GM12878 (cell line): ENCODE measurements around the gene KCTD14. TPM values are rescaled to one million over a fixed set of nuclear protein-coding genes. Genes with fewer than 3 reads are reported as not detected.

Experiments
- BRCA1 ChIP-seq: IDR thresholded peaks from 2 replicates; pipeline ENCODE4 v1.6.1; 2011; ENCODE audit warnings: low read depth, low read length, improper control_type of control experiment
- CBX3 ChIP-seq: fragments of 200-600 bp; sonication (generic); IDR thresholded peaks from 2 replicates; pipeline ENCODE4 v1.6.1; 2016; ENCODE audit warnings: low read depth, borderline replicate concordance
- CHD1 ChIP-seq: IDR thresholded peaks from 2 replicates; pipeline ENCODE4 v1.6.1; 2012; ENCODE audit warnings: low read depth, low read length, improper control_type of control experiment
- CREM ChIP-seq: IDR thresholded peaks from 2 replicates; pipeline ENCODE4 v1.6.1; 2014; ENCODE audit warnings: antibody characterized with exemption, low read depth
- EED ChIP-seq: sonication (generic); IDR thresholded peaks from 2 replicates; pipeline ENCODE4 v1.6.1; 2016; ENCODE audit warnings: antibody characterized with exemption, low read depth
- EP300 ChIP-seq, 2 experiments: fragments of 150-350 bp in 1 of 2; IDR thresholded peaks; 2 replicates each; pipeline ENCODE4 v1.6.1; 2011 to 2012; ENCODE audit warnings: low read depth in 2 of 2, low read length in 2 of 2, borderline replicate concordance in 1 of 2, improper control_type of control experiment in 1 of 2, inconsistent platforms in 1 of 2; ENCODE audit not compliant: control insufficient read depth in 1 of 2
- GABPA ChIP-seq: IDR thresholded peaks from 2 replicates; pipeline ENCODE4 v1.6.1; 2014; ENCODE audit warnings: antibody characterized with exemption, low read depth, mild to moderate bottlenecking, inconsistent platforms
- HCFC1 ChIP-seq: fragments of 150-350 bp; IDR thresholded peaks from 2 replicates; pipeline ENCODE4 v1.6.1; 2014; ENCODE audit warnings: low read length
- LARP7 ChIP-seq: fragments of 450-650 bp; IDR thresholded peaks from 2 replicates; pipeline ENCODE4 v1.6.1; 2017; ENCODE audit warnings: mild to moderate bottlenecking
- NR2C1 ChIP-seq: fragments of 450-650 bp; IDR thresholded peaks from 2 replicates; pipeline ENCODE4 v1.6.1; 2017; ENCODE audit warnings: antibody characterized with exemption, mild to moderate bottlenecking, moderate library complexity
- NR2C2 ChIP-seq: IDR thresholded peaks from 2 replicates; pipeline ENCODE4 v1.6.1; 2011; ENCODE audit warnings: borderline replicate concordance, low read depth; ENCODE audit not compliant: control insufficient read depth, insufficient read length
- NR2F1 ChIP-seq: fragments of 450-650 bp; conservative IDR thresholded peaks from 2 replicates; pipeline ENCODE4 v1.6.1; 2017; ENCODE audit warnings: mild to moderate bottlenecking
- PAX5 ChIP-seq: IDR thresholded peaks from 2 replicates; pipeline ENCODE4 v1.6.1; 2011; ENCODE audit warnings: low read depth, low read length, borderline replicate concordance
- RELA ChIP-seq: fragments of 450-650 bp; IDR thresholded peaks from 2 replicates; pipeline ENCODE4 v1.8.0; 2014; ENCODE audit warnings: borderline replicate concordance; ENCODE audit not compliant: partially characterized antibody
- SMAD1 ChIP-seq: fragments of 450-650 bp; IDR thresholded peaks from 2 replicates; pipeline ENCODE4 v1.6.1; 2018; ENCODE audit warnings: mild to moderate bottlenecking, low read depth; ENCODE audit not compliant: partially characterized antibody
- ZNF622 ChIP-seq: fragments of 450-650 bp; IDR thresholded peaks from 2 replicates; pipeline ENCODE4 v1.6.1; 2017; ENCODE audit warnings: mild to moderate bottlenecking, inconsistent platforms
- polyA plus RNA-seq, 11 experiments: library from polyadenylated mRNA; depleted of rRNA in 4 of 11; unstranded in 6 of 11; stranded (reverse) in 5 of 11; fragments of >200 nt; fragmentation: Nextera tagmentation in 4 of 11; fragmentation: Illumina TruSeq in 1 of 11; extraction: Ambion mirVana in 4 of 11; extraction: Trizol in 1 of 11; gene quantifications; 1 replicate in 1 of 11; 2 replicates in 10 of 11; pipeline versions ENCODE4 v1.2.1 to v1.2.3, GENCODE V29; 2011 to 2016; ENCODE audit warnings: inconsistent platforms in 2 of 11, missing spikeins in 2 of 11, low read depth in 1 of 11
- total RNA-seq, 4 experiments: library from RNA; depleted of rRNA in 3 of 4; stranded (reverse); fragments of >200 nt in 3 of 4; fragmentation: Illumina TruSeq in 1 of 4; extraction: Trizol in 1 of 4; gene quantifications; 2 replicates each; pipeline versions ENCODE4 v1.2.1 to v1.2.3, GENCODE V29; 2013 to 2021
- TF ChIP-seq, protein P1 (sequence below): IDR thresholded peaks from 2 replicates; pipeline ENCODE4 v1.6.1; 2012; ENCODE audit warnings: mild to moderate bottlenecking, low read depth, low read length
- TF ChIP-seq, protein P2 (sequence below): IDR thresholded peaks from 2 replicates; pipeline ENCODE4 v1.6.1; 2011; ENCODE audit warnings: low read depth, low read length, improper control_type of control experiment, borderline replicate concordance
- TF ChIP-seq, protein P3 (sequence below): fragments of 450-650 bp; IDR thresholded peaks from 2 replicates; pipeline ENCODE4 v1.6.1; 2018; ENCODE audit warnings: borderline replicate concordance, mild to moderate bottlenecking; ENCODE audit not compliant: partially characterized antibody
- TF ChIP-seq, protein P4 (sequence below): fragments of 450-650 bp; IDR thresholded peaks from 2 replicates; pipeline ENCODE4 v1.6.1; 2017; ENCODE audit warnings: borderline replicate concordance

Gene KCTD14
- total and polyA plus RNA-seq, 10 of the 15 experiments (the other 5 are each of a cell fraction or from before 2014, with no cell fraction given) = 0.11 to 0.63 (median 0.48) TPM

DNA sequence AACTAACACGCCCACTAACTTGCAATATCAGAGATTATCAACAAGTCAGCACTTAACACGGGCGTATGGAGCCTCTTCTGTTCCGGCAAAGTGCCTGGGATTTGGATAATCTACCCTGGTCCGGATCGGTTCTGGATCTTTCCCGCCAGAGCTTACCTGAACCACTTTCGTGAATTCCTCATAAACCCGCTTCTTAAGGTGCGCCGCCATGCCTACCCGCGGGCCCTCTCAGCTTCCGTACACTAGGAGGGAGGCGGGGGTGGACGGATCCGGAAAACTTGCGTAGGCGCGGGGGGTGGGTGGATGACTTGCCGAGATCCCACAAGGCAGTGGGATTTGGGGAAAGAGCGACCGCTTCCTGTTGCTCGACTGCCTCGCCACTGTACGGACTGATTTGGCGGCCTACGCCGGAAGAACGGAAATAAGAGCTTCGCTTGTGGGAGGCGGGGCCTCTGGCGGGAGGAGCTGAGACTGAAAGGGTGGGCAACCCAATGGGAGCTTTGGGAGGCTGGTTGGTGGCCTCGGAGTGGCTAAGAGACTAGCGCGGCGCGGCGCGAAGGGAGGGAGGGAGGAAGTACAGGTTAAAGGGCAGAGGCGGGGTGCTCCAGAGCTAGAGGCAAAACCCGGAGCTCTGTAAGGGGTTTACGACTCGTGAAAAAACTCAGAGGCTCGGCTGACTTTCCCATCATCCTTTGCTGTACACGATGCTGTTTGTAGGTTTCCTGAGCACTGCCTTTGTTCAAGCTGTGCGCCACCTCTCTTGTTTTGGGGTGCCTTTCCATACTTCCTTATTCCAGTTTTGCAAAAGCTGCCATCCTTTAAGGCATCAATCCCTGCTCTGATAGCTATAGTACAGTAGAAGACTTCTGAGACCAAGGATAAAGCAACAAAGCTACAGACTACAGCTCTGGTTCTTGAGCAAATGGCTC is 28.4 kb downstream of the KCTD14 start, which contains the start of gene INTS4 (continued):
- TF ChIP-seq, protein P1, sequence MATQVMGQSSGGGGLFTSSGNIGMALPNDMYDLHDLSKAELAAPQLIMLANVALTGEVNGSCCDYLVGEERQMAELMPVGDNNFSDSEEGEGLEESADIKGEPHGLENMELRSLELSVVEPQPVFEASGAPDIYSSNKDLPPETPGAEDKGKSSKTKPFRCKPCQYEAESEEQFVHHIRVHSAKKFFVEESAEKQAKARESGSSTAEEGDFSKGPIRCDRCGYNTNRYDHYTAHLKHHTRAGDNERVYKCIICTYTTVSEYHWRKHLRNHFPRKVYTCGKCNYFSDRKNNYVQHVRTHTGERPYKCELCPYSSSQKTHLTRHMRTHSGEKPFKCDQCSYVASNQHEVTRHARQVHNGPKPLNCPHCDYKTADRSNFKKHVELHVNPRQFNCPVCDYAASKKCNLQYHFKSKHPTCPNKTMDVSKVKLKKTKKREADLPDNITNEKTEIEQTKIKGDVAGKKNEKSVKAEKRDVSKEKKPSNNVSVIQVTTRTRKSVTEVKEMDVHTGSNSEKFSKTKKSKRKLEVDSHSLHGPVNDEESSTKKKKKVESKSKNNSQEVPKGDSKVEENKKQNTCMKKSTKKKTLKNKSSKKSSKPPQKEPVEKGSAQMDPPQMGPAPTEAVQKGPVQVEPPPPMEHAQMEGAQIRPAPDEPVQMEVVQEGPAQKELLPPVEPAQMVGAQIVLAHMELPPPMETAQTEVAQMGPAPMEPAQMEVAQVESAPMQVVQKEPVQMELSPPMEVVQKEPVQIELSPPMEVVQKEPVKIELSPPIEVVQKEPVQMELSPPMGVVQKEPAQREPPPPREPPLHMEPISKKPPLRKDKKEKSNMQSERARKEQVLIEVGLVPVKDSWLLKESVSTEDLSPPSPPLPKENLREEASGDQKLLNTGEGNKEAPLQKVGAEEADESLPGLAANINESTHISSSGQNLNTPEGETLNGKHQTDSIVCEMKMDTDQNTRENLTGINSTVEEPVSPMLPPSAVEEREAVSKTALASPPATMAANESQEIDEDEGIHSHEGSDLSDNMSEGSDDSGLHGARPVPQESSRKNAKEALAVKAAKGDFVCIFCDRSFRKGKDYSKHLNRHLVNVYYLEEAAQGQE = 0 out of 2 replicates have a peak, but pooled peaks have one; percentile 21
- no peak for TF ChIP-seq BRCA1
- TF ChIP-seq EED = peak; percentile 90
- TF ChIP-seq RELA = no peak
- no peak for TF ChIP-seq ZNF622
- no peak for TF ChIP-seq PAX5
- TF ChIP-seq EP300 (IDR thresholded peaks at IDR 0.05; ENCODE audit: borderline replicate concordance in 1 of 2, control insufficient read depth in 1 of 2, low read depth in 2 of 2, low read length in 2 of 2) = 0 out of 4 replicates have a peak, but pooled peaks of 1 of the 2 experiments have one; percentile 28
- TF ChIP-seq, protein P2, sequence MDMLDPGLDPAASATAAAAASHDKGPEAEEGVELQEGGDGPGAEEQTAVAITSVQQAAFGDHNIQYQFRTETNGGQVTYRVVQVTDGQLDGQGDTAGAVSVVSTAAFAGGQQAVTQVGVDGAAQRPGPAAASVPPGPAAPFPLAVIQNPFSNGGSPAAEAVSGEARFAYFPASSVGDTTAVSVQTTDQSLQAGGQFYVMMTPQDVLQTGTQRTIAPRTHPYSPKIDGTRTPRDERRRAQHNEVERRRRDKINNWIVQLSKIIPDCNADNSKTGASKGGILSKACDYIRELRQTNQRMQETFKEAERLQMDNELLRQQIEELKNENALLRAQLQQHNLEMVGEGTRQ = no peak
- TF ChIP-seq CHD1 = no peak
- TF ChIP-seq HCFC1 = peak; percentile 60
- TF ChIP-seq CBX3 = no peak
- TF ChIP-seq GABPA = peak; percentile 87
- TF ChIP-seq, protein P3, sequence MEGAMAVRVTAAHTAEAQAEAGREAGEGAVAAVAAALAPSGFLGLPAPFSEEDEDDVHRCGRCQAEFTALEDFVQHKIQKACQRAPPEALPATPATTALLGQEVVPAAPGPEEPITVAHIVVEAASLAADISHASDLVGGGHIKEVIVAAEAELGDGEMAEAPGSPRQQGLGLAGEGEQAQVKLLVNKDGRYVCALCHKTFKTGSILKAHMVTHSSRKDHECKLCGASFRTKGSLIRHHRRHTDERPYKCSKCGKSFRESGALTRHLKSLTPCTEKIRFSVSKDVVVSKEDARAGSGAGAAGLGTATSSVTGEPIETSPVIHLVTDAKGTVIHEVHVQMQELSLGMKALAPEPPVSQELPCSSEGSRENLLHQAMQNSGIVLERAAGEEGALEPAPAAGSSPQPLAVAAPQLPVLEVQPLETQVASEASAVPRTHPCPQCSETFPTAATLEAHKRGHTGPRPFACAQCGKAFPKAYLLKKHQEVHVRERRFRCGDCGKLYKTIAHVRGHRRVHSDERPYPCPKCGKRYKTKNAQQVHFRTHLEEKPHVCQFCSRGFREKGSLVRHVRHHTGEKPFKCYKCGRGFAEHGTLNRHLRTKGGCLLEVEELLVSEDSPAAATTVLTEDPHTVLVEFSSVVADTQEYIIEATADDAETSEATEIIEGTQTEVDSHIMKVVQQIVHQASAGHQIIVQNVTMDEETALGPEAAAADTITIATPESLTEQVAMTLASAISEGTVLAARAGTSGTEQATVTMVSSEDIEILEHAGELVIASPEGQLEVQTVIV = peak; percentile 95
- TF ChIP-seq LARP7 = no peak
- TF ChIP-seq CREM = peak; percentile 52
- TF ChIP-seq, protein P4, sequence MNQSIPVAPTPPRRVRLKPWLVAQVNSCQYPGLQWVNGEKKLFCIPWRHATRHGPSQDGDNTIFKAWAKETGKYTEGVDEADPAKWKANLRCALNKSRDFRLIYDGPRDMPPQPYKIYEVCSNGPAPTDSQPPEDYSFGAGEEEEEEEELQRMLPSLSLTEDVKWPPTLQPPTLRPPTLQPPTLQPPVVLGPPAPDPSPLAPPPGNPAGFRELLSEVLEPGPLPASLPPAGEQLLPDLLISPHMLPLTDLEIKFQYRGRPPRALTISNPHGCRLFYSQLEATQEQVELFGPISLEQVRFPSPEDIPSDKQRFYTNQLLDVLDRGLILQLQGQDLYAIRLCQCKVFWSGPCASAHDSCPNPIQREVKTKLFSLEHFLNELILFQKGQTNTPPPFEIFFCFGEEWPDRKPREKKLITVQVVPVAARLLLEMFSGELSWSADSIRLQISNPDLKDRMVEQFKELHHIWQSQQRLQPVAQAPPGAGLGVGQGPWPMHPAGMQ = no peak
- TF ChIP-seq NR2C2 = peak; percentile 77
- TF ChIP-seq SMAD1 = no peak
- peak; percentile 97 for TF ChIP-seq NR2C1
- TF ChIP-seq NR2F1 = peak; percentile 99
